ENCODE data around the gene ASB13.
"Not testable (repeated sequence)": the region's sequence is repeated elsewhere in the genome, so short reads cannot be mapped to it uniquely, and the experiment has no call there.

Gene ASB13

GRCh38 chr10:5623081-5623748, 43.2 kb downstream of the ASB13 start:
- DNase-seq = peak; percentile 88

GRCh38 chr10:5622186-5622960, 44.0 kb downstream of the ASB13 start:
- DNase-seq = peak; percentile 80

GRCh38 chr10:5621371-5621770, 45.0 kb downstream of the ASB13 start:
- DNase-seq = not testable (repeated sequence)

GRCh38 chr10:5620966-5621365, 45.4 kb downstream of the ASB13 start:
- DNase-seq = no peak

GRCh38 chr10:5620223-5620721, 46.1 kb downstream of the ASB13 start:
- DNase-seq = no peak

GRCh38 chr10:5619362-5620211, 46.8 kb downstream of the ASB13 start:
- DNase-seq = peak; percentile 80

- DNase-seq = no peak
Observed at GRCh38 chr10:5618829-5619228, 47.6 kb downstream of the ASB13 start.

GRCh38 chr10:5618042-5618441, 48.4 kb downstream of the ASB13 start:
- no peak for DNase-seq

GRCh38 chr10:5617521-5617920, 48.9 kb downstream of the ASB13 start:
- no peak for DNase-seq

- DNase-seq = no peak
Observed at GRCh38 chr10:5616836-5617235, 49.6 kb downstream of the ASB13 start.

- no peak for DNase-seq
Observed at GRCh38 chr10:5616046-5616445, 50.3 kb downstream of the ASB13 start.

- no peak for DNase-seq
Observed at GRCh38 chr10:5615316-5615715, 51.1 kb downstream of the ASB13 start.

- peak; percentile 80 for DNase-seq
Observed at GRCh38 chr10:5614155-5614721, 52.2 kb downstream of the ASB13 start.

GRCh38 chr10:5613481-5614154, 52.8 kb downstream of the ASB13 start:
- no peak for DNase-seq

GRCh38 chr10:5611899-5612680, 54.3 kb downstream of the ASB13 start:
- no peak for DNase-seq

- no peak for DNase-seq
Observed at GRCh38 chr10:5609952-5610616, 56.3 kb downstream of the ASB13 start.

GRCh38 chr10:5608608-5609220, 57.7 kb downstream of the ASB13 start:
- DNase-seq = no peak

- no peak for DNase-seq
Observed at GRCh38 chr10:5607594-5607993, 58.8 kb downstream of the ASB13 start.

- no peak for DNase-seq
Observed at GRCh38 chr10:5606864-5607263, 59.5 kb downstream of the ASB13 start.

- DNase-seq = no peak
Observed at GRCh38 chr10:5606321-5606720, 60.1 kb downstream of the ASB13 start.
